ENCODE data around the gene SALL2. TPM values are rescaled to one million over a fixed set of nuclear protein-coding genes. Genes with fewer than 3 reads are reported as not detected.

SALL2 gene
- total and polyA plus RNA-seq, 10 of the 15 experiments (the other 5 are each of a cell fraction or from before 2014, with no cell fraction given): 1.6 to 6.2 (median 2.1) TPM

DNA sequence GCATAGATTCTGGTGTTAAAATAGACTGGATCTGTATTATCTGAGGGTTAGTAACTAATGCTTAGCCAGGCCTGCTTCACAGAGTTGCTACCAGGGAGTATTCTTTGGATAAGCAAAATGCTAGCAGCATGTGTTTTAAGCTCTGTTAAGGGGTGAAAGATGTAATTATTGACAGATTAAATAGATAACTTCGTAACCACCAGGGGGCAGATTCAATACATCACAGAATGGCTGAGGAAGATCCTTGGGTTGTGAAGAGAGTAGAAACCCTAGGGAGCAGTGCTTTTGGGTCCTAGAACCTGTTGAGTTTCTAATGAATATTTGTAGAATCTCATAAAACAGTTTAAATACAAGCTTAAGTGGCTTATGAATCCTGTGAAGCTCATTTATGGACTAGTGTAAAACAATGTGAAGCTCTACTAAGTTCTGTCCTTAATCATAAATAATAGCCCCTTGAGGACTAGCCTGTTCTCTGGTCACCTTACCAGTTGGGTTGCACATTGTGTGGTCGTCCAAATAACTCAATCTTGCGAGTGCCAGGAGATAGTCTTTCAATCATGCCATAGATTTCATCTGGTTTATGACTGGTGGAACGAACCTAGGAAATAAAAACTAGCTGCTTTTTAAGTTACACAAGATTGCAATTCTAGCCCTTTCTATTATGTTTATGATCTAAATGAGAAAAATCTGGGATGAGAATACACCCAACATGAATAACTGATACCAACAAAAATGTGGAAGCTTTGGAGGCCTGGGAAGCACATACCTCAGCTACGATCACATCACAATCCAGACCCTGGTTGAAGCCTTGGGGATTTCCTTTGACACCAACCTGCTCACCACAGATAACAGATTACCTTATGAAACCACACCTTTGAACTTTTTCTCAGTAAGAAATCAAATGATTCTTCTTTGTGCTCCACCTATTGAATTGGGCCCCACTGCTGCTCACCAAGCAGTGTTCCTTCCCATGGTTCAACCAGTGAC lies 27.3 kb downstream of the SALL2 start (continued):
- TF ChIP-seq, protein P1, sequence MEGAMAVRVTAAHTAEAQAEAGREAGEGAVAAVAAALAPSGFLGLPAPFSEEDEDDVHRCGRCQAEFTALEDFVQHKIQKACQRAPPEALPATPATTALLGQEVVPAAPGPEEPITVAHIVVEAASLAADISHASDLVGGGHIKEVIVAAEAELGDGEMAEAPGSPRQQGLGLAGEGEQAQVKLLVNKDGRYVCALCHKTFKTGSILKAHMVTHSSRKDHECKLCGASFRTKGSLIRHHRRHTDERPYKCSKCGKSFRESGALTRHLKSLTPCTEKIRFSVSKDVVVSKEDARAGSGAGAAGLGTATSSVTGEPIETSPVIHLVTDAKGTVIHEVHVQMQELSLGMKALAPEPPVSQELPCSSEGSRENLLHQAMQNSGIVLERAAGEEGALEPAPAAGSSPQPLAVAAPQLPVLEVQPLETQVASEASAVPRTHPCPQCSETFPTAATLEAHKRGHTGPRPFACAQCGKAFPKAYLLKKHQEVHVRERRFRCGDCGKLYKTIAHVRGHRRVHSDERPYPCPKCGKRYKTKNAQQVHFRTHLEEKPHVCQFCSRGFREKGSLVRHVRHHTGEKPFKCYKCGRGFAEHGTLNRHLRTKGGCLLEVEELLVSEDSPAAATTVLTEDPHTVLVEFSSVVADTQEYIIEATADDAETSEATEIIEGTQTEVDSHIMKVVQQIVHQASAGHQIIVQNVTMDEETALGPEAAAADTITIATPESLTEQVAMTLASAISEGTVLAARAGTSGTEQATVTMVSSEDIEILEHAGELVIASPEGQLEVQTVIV (IDR thresholded peaks at IDR 0.05; ENCODE audit: borderline replicate concordance, partially characterized antibody): no peak
- TF ChIP-seq NFYB (IDR thresholded peaks at IDR 0.05; ENCODE audit: insufficient read depth, low read depth, low read length): no peak
- peak; percentile 83; the same call in 1 of the 2 replicates for TF ChIP-seq SMC3 (IDR thresholded peaks at IDR 0.05; ENCODE audit: borderline replicate concordance, low read length)
- TF ChIP-seq EP300 (IDR thresholded peaks at IDR 0.05; ENCODE audit: borderline replicate concordance in 1 of 2, control insufficient read depth in 1 of 2, low read depth in 2 of 2, low read length in 2 of 2): peak; percentile 15; a peak in 1 of 4 replicates
- TF ChIP-seq CTCF (IDR thresholded peaks at IDR 0.05 in 2 of 3, conservative IDR thresholded peaks at IDR 0.05 in 1 of 3; ENCODE audit: control insufficient read depth in 2 of 3, extremely low read depth in 1 of 3, insufficient read depth in 1 of 3, low read depth in 3 of 3, low read length in 3 of 3): peak; percentile 34 to 61 (median 42)
- no peak for TF ChIP-seq RB1 (IDR thresholded peaks at IDR 0.05; ENCODE audit: borderline replicate concordance)
- peak; percentile 19 to 58; a peak in 1 of 4 replicates for TF ChIP-seq IKZF2 (IDR thresholded peaks at IDR 0.05)
- TF ChIP-seq TCF7 (IDR thresholded peaks at IDR 0.05; ENCODE audit: borderline replicate concordance): no peak
- TF ChIP-seq, protein P2, sequence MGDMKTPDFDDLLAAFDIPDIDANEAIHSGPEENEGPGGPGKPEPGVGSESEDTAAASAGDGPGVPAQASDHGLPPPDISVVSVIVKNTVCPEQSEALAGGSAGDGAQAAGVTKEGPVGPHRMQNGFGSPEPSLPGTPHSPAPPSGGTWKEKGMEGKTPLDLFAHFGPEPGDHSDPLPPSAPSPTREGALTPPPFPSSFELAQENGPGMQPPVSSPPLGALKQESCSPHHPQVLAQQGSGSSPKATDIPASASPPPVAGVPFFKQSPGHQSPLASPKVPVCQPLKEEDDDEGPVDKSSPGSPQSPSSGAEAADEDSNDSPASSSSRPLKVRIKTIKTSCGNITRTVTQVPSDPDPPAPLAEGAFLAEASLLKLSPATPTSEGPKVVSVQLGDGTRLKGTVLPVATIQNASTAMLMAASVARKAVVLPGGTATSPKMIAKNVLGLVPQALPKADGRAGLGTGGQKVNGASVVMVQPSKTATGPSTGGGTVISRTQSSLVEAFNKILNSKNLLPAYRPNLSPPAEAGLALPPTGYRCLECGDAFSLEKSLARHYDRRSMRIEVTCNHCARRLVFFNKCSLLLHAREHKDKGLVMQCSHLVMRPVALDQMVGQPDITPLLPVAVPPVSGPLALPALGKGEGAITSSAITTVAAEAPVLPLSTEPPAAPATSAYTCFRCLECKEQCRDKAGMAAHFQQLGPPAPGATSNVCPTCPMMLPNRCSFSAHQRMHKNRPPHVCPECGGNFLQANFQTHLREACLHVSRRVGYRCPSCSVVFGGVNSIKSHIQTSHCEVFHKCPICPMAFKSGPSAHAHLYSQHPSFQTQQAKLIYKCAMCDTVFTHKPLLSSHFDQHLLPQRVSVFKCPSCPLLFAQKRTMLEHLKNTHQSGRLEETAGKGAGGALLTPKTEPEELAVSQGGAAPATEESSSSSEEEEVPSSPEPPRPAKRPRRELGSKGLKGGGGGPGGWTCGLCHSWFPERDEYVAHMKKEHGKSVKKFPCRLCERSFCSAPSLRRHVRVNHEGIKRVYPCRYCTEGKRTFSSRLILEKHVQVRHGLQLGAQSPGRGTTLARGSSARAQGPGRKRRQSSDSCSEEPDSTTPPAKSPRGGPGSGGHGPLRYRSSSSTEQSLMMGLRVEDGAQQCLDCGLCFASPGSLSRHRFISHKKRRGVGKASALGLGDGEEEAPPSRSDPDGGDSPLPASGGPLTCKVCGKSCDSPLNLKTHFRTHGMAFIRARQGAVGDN (IDR thresholded peaks at IDR 0.05): peak; percentile 46; the same call in 1 of the 2 replicates
- TF ChIP-seq MEF2B (IDR thresholded peaks at IDR 0.05; ENCODE audit: partially characterized antibody, poor library complexity, severe bottlenecking): peak; percentile 74
- TF ChIP-seq SUZ12 (IDR thresholded peaks at IDR 0.05; ENCODE audit: unreplicated experiment): no peak
- 0 out of 2 replicates have a peak, but pooled peaks have one; percentile 15 for TF ChIP-seq ZNF24 (IDR thresholded peaks at IDR 0.05)
- peak; percentile 39; the same call in 1 of the 2 replicates for TF ChIP-seq IKZF1 (conservative IDR thresholded peaks at IDR 0.05)
- 0 out of 2 replicates have a peak, but pooled peaks have one; percentile 19 for TF ChIP-seq YY1 (IDR thresholded peaks at IDR 0.05; ENCODE audit: low read depth, low read length)
- TF ChIP-seq RAD21 (IDR thresholded peaks at IDR 0.05; ENCODE audit: insufficient read depth, low read depth, low read length): peak; percentile 74
- TF ChIP-seq, protein P3, sequence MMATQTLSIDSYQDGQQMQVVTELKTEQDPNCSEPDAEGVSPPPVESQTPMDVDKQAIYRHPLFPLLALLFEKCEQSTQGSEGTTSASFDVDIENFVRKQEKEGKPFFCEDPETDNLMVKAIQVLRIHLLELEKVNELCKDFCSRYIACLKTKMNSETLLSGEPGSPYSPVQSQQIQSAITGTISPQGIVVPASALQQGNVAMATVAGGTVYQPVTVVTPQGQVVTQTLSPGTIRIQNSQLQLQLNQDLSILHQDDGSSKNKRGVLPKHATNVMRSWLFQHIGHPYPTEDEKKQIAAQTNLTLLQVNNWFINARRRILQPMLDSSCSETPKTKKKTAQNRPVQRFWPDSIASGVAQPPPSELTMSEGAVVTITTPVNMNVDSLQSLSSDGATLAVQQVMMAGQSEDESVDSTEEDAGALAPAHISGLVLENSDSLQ (IDR thresholded peaks at IDR 0.05): peak; percentile 82

Data from GM12878 (cell line).